Measurements from ENCODE around the gene THYN1. TPM values are rescaled to one million over a fixed set of nuclear protein-coding genes. Genes with fewer than 3 reads are reported as not detected.

The THYN1 gene
- total RNA-seq, 1 experiment from 2014 or later = 97.0 TPM

GRCh38 chr11:134273317-134273712 is 20.2 kb upstream of the THYN1 start:
- TF ChIP-seq, protein P1, sequence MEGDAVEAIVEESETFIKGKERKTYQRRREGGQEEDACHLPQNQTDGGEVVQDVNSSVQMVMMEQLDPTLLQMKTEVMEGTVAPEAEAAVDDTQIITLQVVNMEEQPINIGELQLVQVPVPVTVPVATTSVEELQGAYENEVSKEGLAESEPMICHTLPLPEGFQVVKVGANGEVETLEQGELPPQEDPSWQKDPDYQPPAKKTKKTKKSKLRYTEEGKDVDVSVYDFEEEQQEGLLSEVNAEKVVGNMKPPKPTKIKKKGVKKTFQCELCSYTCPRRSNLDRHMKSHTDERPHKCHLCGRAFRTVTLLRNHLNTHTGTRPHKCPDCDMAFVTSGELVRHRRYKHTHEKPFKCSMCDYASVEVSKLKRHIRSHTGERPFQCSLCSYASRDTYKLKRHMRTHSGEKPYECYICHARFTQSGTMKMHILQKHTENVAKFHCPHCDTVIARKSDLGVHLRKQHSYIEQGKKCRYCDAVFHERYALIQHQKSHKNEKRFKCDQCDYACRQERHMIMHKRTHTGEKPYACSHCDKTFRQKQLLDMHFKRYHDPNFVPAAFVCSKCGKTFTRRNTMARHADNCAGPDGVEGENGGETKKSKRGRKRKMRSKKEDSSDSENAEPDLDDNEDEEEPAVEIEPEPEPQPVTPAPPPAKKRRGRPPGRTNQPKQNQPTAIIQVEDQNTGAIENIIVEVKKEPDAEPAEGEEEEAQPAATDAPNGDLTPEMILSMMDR (conservative IDR thresholded peaks at IDR 0.05) = no peak
- no peak overlapping the region for H3K4ac ChIP-seq (ENCODE audit: low read depth, low read length)
- H4K20me1 ChIP-seq (ENCODE audit: control insufficient read depth, insufficient read depth, insufficient read length) = no peaks in the 10 kb centered on the region
- no peaks in the 10 kb centered on the region for H3K27me3 ChIP-seq (ENCODE audit: insufficient read depth, low read length)
- Mint-ChIP-seq H3K27me3 (ENCODE audit: low read depth) (peaks cover 12% of the 10 kb centered on the region), H3K9me3 (no peaks in the 10 kb centered on the region; a peak in 2 of 5 replicates), H3K36me3 (ENCODE audit: insufficient read depth in 1 of 3, low read depth in 3 of 3) (peaks cover under 1 to 6% (median 4%) of the 10 kb centered on the region in 3 experiments; a peak in 5 of 7 replicates), H3K27ac (peak overlapping the region; percentile 91 to 96 (median 92); a peak in 4 of 7 replicates), H3K4me3 (peak overlapping the region; percentile 96 to 99), H3K4me1 (peaks cover 51 to 62% of the 10 kb centered on the region in 2 experiments)
- peaks cover 12% of the 10 kb centered on the region; the same call in 1 of the 2 replicates for H3K79me2 ChIP-seq (ENCODE audit: insufficient read depth, low read length)
- H2BK5ac ChIP-seq (ENCODE audit: insufficient read length, low read length) = no peak overlapping the region
- no peak overlapping the region for H2BK120ac ChIP-seq (ENCODE audit: low read depth, low read length, poor library complexity, severe bottlenecking)
- no peak overlapping the region for H4K91ac ChIP-seq (ENCODE audit: insufficient read length, low read depth, low read length)
- no peak overlapping the region for H3K56ac ChIP-seq (ENCODE audit: insufficient read length, low read depth, low read length)
- H2BK20ac ChIP-seq (ENCODE audit: low read depth, low read length, poor library complexity, severe bottlenecking) = no peak overlapping the region
- H2AK5ac ChIP-seq (ENCODE audit: insufficient read length, low read length) = no peak overlapping the region
- no peak overlapping the region for H2BK12ac ChIP-seq (ENCODE audit: insufficient read length, low read depth, low read length)
- H3K14ac ChIP-seq (ENCODE audit: insufficient read depth, low read length) = no peak overlapping the region
- no peak overlapping the region for H4K5ac ChIP-seq (ENCODE audit: insufficient read length, low read depth, low read length)
- no peak overlapping the region for H3K23ac ChIP-seq (ENCODE audit: insufficient read length, low read depth, low read length)
- no CpG with 5 or more reads among the region's 3 CpGs for WGBS (ENCODE audit: extremely low coverage, insufficient read length, low lambda C conversion rate)
- H2AFZ ChIP-seq (ENCODE audit: low read length) = no peak overlapping the region
- no peak overlapping the region for H4K8ac ChIP-seq (replicated peaks; ENCODE audit: insufficient read length, low read depth, low read length)
- no peak overlapping the region for H3K9ac ChIP-seq (ENCODE audit: extremely low read depth, insufficient read length, low read length)
- H3T11ph ChIP-seq (ENCODE audit: low read length) = no peak overlapping the region
- H2BK15ac ChIP-seq (ENCODE audit: low read depth, low read length) = no peak overlapping the region
- no peak overlapping the region for H3K27ac ChIP-seq (ENCODE audit: insufficient read length, low read depth, low read length)
- peaks cover 13% of the 10 kb centered on the region for H3K4me1 ChIP-seq (ENCODE audit: insufficient read depth, low read length)
- DNase-seq = no peak
- H3K4me2 ChIP-seq (ENCODE audit: insufficient read depth, insufficient read length, low read length) = peak overlapping the region; percentile 86
- no peaks in the 10 kb centered on the region for H3K79me1 ChIP-seq (ENCODE audit: insufficient read depth, low read depth, low read length, poor library complexity, severe bottlenecking)
- H3K23me2 ChIP-seq (ENCODE audit: insufficient read length, low read depth, low read length, poor library complexity, severe bottlenecking) = peaks cover 21% of the 10 kb centered on the region
- H3K18ac ChIP-seq (ENCODE audit: insufficient read length, low read depth, low read length) = no peak overlapping the region
- no peaks in the 10 kb centered on the region for H3K9me3 ChIP-seq (ENCODE audit: control insufficient read depth, low read depth, low read length)

Data from H9 (cell line).